Measurements from ENCODE around the gene FCMR.

DNA sequence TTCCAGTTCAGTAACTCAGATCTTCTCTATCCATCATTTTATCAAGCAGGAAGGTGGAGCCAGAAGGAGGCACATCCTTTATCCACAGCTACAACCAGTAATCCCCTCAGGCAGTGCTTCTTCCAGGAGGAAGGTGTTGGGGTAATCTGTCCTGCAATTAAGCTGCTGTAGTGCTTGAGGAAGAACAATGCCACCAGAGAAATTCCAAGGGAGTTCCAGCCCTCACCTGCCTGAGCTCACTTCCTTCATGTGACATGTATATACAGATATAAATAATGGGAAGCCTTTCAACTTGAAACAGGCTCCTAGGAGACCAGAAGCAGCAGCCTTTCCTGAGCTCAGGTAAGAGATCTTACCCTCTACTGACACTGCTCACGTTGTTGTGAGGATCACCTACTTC lies 58.5 kb downstream of the FCMR start:
- no peak for TF ChIP-seq GATA2 (IDR thresholded peaks at IDR 0.05; ENCODE audit: low read depth, low read length)
- TF ChIP-seq GATA3 (IDR thresholded peaks at IDR 0.05; ENCODE audit: low read depth, low read length) = no peak

All from SH-SY5Y (cell line).